HFFc6 (cell line): ENCODE data around the gene PTPN18. TPM values are rescaled to one million over a fixed set of nuclear protein-coding genes. Genes with fewer than 3 reads are reported as not detected.

Experiments used
- DNase-seq: peaks from one replicate; pipeline ENCODE4 v3.0.0-alpha.2; 2018
- H3K27ac Mint-ChIP-seq: 2 replicates; pipeline ENCODE4 v1.8.0; 2020; ENCODE audit warnings: mild to moderate bottlenecking, mixed read lengths
- H3K27me3 Mint-ChIP-seq: 2 replicates; pipeline ENCODE4 v1.8.0; 2021; ENCODE audit warnings: mild to moderate bottlenecking, moderate library complexity, mixed read lengths; ENCODE audit not compliant: insufficient read depth
- H3K36me3 Mint-ChIP-seq: 2 replicates; pipeline ENCODE4 v1.8.0; 2021; ENCODE audit warnings: low read depth, mixed read lengths
- H3K4me1 Mint-ChIP-seq: 2 replicates; pipeline ENCODE4 v1.8.0; 2020; ENCODE audit warnings: low read depth, mixed read lengths
- H3K4me3 Mint-ChIP-seq: 2 replicates; pipeline ENCODE4 v1.8.0; 2020; ENCODE audit warnings: mild to moderate bottlenecking, moderate library complexity, mixed read lengths
- H3K9me3 Mint-ChIP-seq: 2 replicates; pipeline ENCODE4 v1.8.0; 2020; ENCODE audit warnings: mild to moderate bottlenecking, mixed read lengths
- CTCF ChIP-seq: fragments of 200-600 bp; sonication (generic); IDR thresholded peaks from 2 replicates; pipeline ENCODE4 v1.5.0; 2021; ENCODE audit warnings: antibody characterized with exemption, mild to moderate bottlenecking
- long read RNA-seq: library from polyadenylated mRNA; unstranded; transcript quantifications from one replicate; pipeline ENCODE4 v2.0.0, GENCODE V29; 2019
- total RNA-seq, 6 experiments: library from RNA; stranded (reverse); fragmentation: NEBNext Ultra II Directional; extraction: Animal tissue kit (Norgen Biotek cat#: 25700); gene quantifications; 2 replicates in 1 of 6; 3 replicates in 5 of 6; pipeline ENCODE4 v1.2.3, GENCODE V29; 2021

The PTPN18 gene
- total RNA-seq, result 10 to 100 TPM; 15.5 to 18.9 (median 17.5) TPM
- long read RNA-seq, transcript PTPN18-207 (2 exons, 1,717 nt), result major isoform, 8 of 13 reads
- long read RNA-seq, partial matches to known transcripts, result 2 of 13 reads
- long read RNA-seq, other reads (novel, unspliced or antisense), result 3 of 13 reads

- TF ChIP-seq CTCF, result peak; percentile 78
- Mint-ChIP-seq H3K4me3 (peak within 1 kb of the TSS; percentile 88), H3K27me3 (no peaks in the 10 kb centered on the region; the same call in none of the 2 replicates), H3K4me1 (peaks cover 21% of the 10 kb centered on the region), H3K27ac (peak within 1 kb of the TSS; percentile 76), H3K36me3 (no peaks in the 10 kb centered on the region), H3K9me3 (no peaks in the 10 kb centered on the region)
- DNase-seq, result peak; percentile 81
These were observed at the start of gene PTPN18 for GRCh38 chr2:130355578-130356431. PTPN18 (plus strand) TSS chr2:130356056; CDS start chr2:130356108, 52 bp downstream.

- no peak overlapping the region for H3K4me3 Mint-ChIP-seq
- H3K4me1 Mint-ChIP-seq, result no peaks in the 10 kb centered on the region
These were observed 48.0 kb upstream of the PTPN18 start for GRCh38 chr2:130307850-130308249.

GRCh38 chr2:130310881-130311280, 45.0 kb upstream of the PTPN18 start:
- Mint-ChIP-seq H3K27ac (no peak overlapping the region), H3K4me1 (no peaks in the 10 kb centered on the region), H3K27me3 (peaks cover 3% of the 10 kb centered on the region), H3K36me3 (no peaks in the 10 kb centered on the region), H3K4me3 (no peak overlapping the region), H3K9me3 (no peaks in the 10 kb centered on the region)
- no peak for TF ChIP-seq CTCF
- no peak for DNase-seq

More at GRCh38 chr2:130307850-130308249, 48.0 kb upstream of the PTPN18 start:
- H3K27ac Mint-ChIP-seq, result no peak overlapping the region
- H3K36me3 Mint-ChIP-seq, result no peaks in the 10 kb centered on the region
- no peaks in the 10 kb centered on the region for H3K9me3 Mint-ChIP-seq
- peaks cover 2% of the 10 kb centered on the region for H3K27me3 Mint-ChIP-seq
- DNase-seq, result no peak
- TF ChIP-seq CTCF, result no peak

GRCh38 chr2:130313812-130314334, 42.0 kb upstream of the PTPN18 start:
- Mint-ChIP-seq H3K36me3 (no peaks in the 10 kb centered on the region), H3K4me1 (no peaks in the 10 kb centered on the region), H3K9me3 (no peaks in the 10 kb centered on the region), H3K4me3 (no peak overlapping the region), H3K27ac (no peak overlapping the region), H3K27me3 (peaks cover 6% of the 10 kb centered on the region)
- no peak for TF ChIP-seq CTCF
- DNase-seq, result no peak

GRCh38 chr2:130314377-130314776, 41.5 kb upstream of the PTPN18 start:
- H3K4me1 Mint-ChIP-seq, result no peaks in the 10 kb centered on the region

More at GRCh38 chr2:130314377-130314776, 41.5 kb upstream of the PTPN18 start:
- no peaks in the 10 kb centered on the region for H3K9me3 Mint-ChIP-seq
- peaks cover 6% of the 10 kb centered on the region for H3K27me3 Mint-ChIP-seq
- no peak overlapping the region for H3K4me3 Mint-ChIP-seq
- no peak overlapping the region for H3K27ac Mint-ChIP-seq
- no peaks in the 10 kb centered on the region for H3K36me3 Mint-ChIP-seq
- TF ChIP-seq CTCF, result no peak
- DNase-seq, result no peak
